Stimulated activated CD4-positive, alpha-beta T cell treated with anti-CD3 and anti-CD28 coated beads, Interleukin-4, amount 100 ng/mL, for 1 hour (primary cell): ENCODE results near the gene SETDB2.

ENCODE experiments used
- DNase-seq: peaks from one replicate; pipeline ENCODE4 v3.0.0-alpha.2; 2020

The SETDB2 gene, protein sequence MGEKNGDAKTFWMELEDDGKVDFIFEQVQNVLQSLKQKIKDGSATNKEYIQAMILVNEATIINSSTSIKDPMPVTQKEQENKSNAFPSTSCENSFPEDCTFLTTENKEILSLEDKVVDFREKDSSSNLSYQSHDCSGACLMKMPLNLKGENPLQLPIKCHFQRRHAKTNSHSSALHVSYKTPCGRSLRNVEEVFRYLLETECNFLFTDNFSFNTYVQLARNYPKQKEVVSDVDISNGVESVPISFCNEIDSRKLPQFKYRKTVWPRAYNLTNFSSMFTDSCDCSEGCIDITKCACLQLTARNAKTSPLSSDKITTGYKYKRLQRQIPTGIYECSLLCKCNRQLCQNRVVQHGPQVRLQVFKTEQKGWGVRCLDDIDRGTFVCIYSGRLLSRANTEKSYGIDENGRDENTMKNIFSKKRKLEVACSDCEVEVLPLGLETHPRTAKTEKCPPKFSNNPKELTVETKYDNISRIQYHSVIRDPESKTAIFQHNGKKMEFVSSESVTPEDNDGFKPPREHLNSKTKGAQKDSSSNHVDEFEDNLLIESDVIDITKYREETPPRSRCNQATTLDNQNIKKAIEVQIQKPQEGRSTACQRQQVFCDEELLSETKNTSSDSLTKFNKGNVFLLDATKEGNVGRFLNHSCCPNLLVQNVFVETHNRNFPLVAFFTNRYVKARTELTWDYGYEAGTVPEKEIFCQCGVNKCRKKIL

GRCh38 chr13:49443704-49444523 is at the start of gene SETDB2, which contains the start of gene CAB39L:
Gene SETDB2, plus strand, starts transcription at chr13:49444274. Its CDS starts 7,620 bp downstream, at chr13:49451894.
Gene CAB39L, minus strand, starts transcription at chr13:49444064. Its CDS starts 61,154 bp downstream, at chr13:49382910.
- DNase-seq = peak; percentile 98

DNA sequence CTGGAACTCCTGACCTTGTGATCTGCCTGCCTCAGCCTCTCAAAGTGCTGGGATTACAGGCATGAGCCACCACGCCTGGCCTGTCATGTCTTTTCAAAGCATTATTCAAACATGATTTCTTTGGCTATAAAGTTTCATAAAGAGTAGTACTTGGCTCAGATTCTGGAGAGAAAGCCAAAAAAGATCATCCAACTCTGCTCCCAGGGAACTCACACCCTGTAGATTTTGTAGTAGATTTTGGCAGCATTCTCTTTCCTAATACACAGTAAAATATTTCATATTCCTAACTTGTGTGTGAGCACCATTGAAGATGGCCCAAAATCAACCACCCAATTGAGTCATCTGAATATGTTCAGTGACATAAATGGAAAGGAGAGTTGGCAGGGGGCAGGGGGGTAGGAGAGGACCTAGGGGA is 48.6 kb upstream of the SETDB2 start:
- DNase-seq = no peak

DNA sequence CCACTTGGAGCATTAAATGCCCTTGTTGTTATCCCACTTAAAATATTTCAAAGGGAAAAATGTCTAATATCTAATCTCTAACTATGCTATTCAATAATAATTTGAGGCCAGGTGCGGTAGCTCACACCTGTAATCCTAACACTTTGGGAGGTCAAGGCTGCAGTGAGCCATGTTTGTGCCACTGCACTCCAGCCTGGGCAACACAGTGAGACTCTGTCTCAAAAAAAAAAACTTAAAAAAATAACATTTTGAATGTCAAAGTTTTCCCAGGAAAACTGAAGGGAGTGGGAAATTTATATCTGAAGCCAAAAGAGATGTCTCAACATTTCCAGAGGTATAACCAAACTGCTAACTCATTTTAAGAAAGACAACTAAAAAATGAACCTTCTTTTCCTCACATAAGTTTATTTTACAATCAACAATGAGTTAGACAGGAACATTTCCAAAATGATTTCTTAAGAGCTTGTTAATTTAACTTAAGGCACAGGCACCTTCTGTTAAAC is 48.1 kb upstream of the SETDB2 start:
- no peak for DNase-seq

GRCh38 chr13:49399801-49400472 is 44.1 kb upstream of the SETDB2 start:
- DNase-seq = no peak

DNA sequence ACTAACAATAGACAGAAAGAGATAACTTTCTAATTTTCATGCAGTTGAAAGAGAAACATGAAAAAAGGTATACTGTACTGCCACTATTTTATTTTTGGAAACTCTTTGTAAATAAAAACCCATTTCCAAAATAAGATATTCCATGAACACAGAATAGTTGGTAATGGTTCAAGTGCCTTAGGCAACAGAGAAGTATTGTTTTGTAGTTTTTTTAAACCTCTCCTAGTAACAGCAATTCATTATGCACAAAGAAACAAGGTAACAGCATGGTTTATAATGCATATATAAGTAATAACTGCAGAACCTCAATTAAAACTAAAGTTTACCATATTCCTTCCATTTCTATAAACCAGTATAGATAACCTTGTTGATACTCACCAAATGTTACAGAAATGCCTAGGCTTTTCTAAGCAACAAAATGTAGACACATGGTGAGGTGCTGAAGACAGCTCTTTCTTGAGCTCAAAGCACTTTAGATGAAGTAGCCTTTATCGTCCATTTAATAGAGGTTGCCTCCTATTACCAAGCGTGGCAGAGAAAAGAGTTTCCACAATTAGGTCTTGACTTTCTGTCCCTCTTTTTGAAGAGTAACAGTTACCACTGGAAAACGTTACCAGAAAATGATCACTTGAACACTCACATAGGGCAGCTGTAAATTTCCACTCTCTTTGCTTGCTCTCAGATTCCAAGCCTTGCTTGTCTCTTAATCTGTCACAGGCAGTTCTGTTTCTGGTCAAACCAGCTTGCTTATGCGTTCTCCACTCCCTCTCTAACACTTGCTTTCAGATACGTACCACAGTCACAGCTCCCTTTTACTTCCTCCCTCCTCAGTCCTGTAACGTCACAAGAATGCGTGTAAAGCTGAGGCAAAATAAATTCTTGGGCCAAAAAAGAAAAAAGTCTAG is 43.1 kb upstream of the SETDB2 start:
- no peak for DNase-seq

GRCh38 chr13:49403996-49404702 is 39.9 kb upstream of the SETDB2 start:
- no peak for DNase-seq

DNA sequence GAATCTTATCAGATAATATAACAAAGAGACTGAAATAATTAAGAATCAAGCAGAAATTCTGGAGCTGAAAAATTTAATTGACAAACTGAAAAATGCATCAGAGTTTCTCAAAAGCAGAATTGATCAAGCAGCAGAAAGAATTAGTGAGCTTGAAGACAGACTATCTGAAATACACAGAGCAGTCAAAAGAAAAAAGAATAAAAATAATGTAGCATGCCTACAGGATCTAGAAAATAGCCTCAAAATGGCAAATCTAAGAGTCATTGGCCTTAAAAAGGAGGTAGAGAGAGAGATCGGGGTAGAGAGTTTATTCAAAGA is 39.4 kb upstream of the SETDB2 start:
- no peak for DNase-seq

GRCh38 chr13:49407068-49407467 is 37.0 kb upstream of the SETDB2 start:
- no peak for DNase-seq

- DNase-seq = no peak
These were observed 36.1 kb upstream of the SETDB2 start for GRCh38 chr13:49407936-49408335.

- no peak for DNase-seq
These were observed 35.1 kb upstream of the SETDB2 start for GRCh38 chr13:49409008-49409407.

- no peak for DNase-seq
These were observed 34.1 kb upstream of the SETDB2 start for GRCh38 chr13:49410006-49410405.

DNA sequence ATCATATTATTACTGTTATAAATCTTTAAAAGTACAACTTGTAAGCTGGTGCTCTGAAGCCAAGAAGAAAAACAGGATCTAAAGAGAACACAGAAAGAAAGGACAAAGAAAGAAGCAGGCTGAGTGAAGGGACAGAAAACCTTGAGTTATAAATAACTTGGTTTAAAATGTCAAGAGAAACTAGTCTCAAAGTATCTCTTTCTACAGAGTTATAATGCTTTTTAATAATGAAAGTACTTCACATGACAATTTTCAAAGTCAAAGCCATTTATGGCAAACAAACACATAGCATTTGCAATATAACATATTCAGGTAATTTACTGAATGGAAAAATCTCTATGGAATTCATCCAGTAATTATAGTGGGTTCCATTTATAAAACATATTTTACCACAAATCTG is 33.6 kb upstream of the SETDB2 start:
- DNase-seq = no peak

DNA sequence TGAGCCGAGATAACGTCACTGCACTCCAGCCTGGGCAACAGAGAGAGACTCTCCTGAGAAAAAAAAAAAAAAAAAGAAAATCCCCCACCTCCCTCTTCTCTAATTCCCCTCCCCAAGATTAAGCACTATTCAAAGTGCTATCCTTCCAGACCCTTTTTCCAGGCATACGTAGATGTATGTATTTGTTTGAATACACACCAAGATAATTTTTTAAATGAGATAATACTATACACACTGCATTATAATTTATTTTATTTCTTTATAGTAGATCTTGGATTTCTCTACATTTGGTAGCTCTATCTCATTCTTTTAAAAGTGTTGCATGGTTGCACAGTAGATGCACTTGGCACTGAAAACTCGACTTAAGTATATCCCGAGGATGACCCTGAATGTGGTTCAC is 32.7 kb upstream of the SETDB2 start:
- no peak for DNase-seq

GRCh38 chr13:49412749-49413148 is 31.3 kb upstream of the SETDB2 start:
- no peak for DNase-seq

DNA sequence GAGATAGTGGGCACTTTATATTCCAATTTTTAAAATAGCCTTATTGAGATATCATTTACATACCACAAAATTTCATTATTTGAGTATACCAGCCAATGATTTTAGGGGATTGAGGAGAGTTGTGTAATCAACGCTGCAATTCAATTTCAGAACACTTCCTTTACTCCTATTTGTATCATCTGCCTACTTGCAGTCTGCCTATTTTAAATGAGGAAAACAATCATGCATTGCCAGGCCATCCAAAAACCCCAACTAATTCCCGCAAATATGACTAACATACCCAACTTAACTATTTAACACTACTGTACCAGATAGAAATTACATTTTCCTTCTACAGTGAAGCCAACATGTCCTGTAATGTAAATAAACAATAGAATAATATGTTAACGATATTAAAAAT is 26.9 kb upstream of the SETDB2 start:
- no peak for DNase-seq

DNA sequence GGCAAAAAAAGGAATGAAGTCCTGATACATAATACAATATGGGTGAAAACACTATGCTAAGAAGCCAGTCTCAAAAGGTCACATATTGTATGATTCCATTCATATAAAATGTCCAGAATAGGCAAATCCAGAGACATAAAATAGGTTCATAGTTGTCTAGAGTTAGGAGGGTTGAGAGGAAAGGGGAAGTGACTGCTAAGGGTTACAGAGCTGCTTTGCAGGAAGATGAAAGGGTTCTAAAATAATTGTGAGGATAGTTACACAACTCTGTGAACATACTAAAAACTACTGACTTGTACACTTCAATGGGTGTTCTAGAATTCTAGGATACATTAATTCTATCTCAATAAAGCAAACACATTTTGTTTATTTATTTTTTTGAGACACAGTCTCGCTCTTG is 25.9 kb upstream of the SETDB2 start:
- no peak for DNase-seq

- no peak for DNase-seq
These were observed 24.8 kb upstream of the SETDB2 start for GRCh38 chr13:49419276-49419675.

GRCh38 chr13:49421391-49421790 is 22.7 kb upstream of the SETDB2 start:
- peak; percentile 8 for DNase-seq

DNA sequence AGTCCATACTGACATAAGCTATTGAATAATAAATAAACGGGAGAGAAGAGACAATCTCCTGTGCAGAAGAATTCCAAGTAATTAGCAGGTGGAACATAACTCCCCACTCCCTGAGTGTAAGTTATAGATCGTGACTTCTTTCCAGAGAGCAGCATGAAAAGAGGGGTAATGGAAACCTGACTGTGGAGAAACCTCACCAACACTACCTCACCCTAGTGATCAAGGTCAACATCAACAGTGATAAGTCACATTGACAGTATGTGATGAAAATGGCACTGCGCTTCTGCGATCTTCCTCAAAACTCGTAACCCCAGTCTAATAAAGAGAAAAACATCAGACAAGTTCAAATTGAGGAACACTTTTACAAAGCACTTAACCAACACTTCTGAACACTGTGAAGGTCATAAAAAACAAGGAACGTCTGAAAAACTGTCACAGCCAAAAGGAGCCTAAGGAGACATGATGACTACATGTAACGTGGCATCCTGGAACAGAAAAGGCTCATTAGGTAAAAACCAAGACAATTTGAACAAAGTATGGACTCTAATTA is 20.0 kb upstream of the SETDB2 start:
- DNase-seq = no peak

GRCh38 chr13:49428041-49428763 is 15.9 kb upstream of the SETDB2 start:
- DNase-seq = no peak
